Measurements from ENCODE around the gene ADIG.
"Not testable (repeated sequence)": the region's sequence is repeated elsewhere in the genome, so short reads cannot be mapped to it uniquely, and the experiment has no call there.

Gene ADIG

GRCh38 chr20:38573413-38573812, 7.6 kb upstream of the ADIG start:
- no peak for DNase-seq

- no peak for DNase-seq
Observed at GRCh38 chr20:38579219-38579910, 1.6 kb upstream of the ADIG start.

- no peak for DNase-seq
Observed at GRCh38 chr20:38579921-38580320, 1.1 kb upstream of the ADIG start.

- DNase-seq: no peak
Observed at GRCh38 chr20:38581830-38582358, 897 bp downstream of the ADIG start.

GRCh38 chr20:38583306-38583705, 2.3 kb downstream of the ADIG start:
- no peak for DNase-seq

- DNase-seq: no peak
Observed at GRCh38 chr20:38584099-38584763, 3.2 kb downstream of the ADIG start.

- no peak for DNase-seq
Observed at GRCh38 chr20:38585404-38586180, 4.6 kb downstream of the ADIG start.

- DNase-seq: no peak
Observed at GRCh38 chr20:38586181-38586525, 5.2 kb downstream of the ADIG start.

- no peak for DNase-seq
Observed at GRCh38 chr20:38588303-38588702, 7.3 kb downstream of the ADIG start.

GRCh38 chr20:38589351-38589750, 8.4 kb downstream of the ADIG start:
- no peak for DNase-seq

GRCh38 chr20:38589967-38590675, 9.1 kb downstream of the ADIG start:
- DNase-seq: no peak

- no peak for DNase-seq
Observed at GRCh38 chr20:38590676-38591473, 9.9 kb downstream of the ADIG start.

- DNase-seq: no peak
Observed at GRCh38 chr20:38591474-38592410, 10.7 kb downstream of the ADIG start.

- not testable (repeated sequence) for DNase-seq
Observed at GRCh38 chr20:38592411-38592790, 11.4 kb downstream of the ADIG start.

GRCh38 chr20:38594281-38594680, 13.3 kb downstream of the ADIG start:
- not testable (repeated sequence) for DNase-seq

- not testable (repeated sequence) for DNase-seq
Observed at GRCh38 chr20:38595886-38596285, 14.9 kb downstream of the ADIG start.

- DNase-seq: no peak
Observed at GRCh38 chr20:38599410-38599882, 18.4 kb downstream of the ADIG start.

- DNase-seq: no peak
Observed at GRCh38 chr20:38600057-38600456, 19.1 kb downstream of the ADIG start.

- DNase-seq: no peak
Observed at GRCh38 chr20:38601216-38602184, 20.5 kb downstream of the ADIG start, which contains the start of gene ARHGAP40. Gene ARHGAP40 (plus strand): TSS chr20:38601809.

- DNase-seq: no peak
Observed at GRCh38 chr20:38602185-38602581, 21.2 kb downstream of the ADIG start.

All from CD4-positive, alpha-beta T cell treated with Interleukin-17A for 1 hour (primary cell).